Activated CD4-positive, alpha-beta T cell treated with anti-CD3 and anti-CD28 coated beads, Interleukin-2, amount 50 U/mL, for 24 hours (primary cell): ENCODE measurements around the gene MGLL.
"Not testable (repeated sequence)": the region's sequence is repeated elsewhere in the genome, so short reads cannot be mapped to it uniquely, and the experiment has no call there.

Source experiments
- DNase-seq, 2 donors: peaks; one replicate each; pipeline ENCODE4 v3.0.0-alpha.2; 2020; ENCODE audit warnings: low read depth in 1 of 2, low spot score in 1 of 2

Gene MGLL

DNA sequence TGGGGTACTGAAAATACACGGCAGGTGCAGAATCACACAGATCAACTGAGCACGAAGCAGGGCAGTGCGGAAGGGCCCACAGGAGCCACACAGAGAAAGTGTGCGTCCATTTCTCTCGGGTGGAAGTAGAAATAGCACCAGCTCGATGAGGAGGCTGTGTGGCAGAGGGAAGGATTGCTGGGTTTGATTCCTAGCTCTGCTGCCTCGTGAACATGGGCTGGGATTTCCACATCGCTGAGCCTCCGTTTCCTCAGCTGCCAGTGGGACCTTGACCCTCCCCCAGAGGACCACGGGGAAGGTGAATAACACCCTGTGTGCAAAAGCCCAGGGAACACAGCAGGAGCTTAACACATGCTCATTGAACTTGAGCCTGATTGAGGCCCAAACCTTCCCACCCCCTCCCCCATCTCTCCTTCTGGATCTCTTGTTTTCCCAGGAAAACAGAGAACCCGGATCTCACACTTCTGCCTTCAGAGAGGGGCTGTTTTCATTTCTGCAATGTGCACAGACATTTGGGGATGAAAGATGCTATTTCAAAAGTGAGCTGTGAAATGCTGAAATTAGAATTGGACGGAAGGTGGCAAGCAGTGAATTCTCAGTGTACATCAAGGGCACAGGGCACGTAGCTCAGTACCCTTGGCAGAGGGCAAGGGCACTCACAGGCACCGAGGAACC is 111.2 kb downstream of the MGLL start:
- DNase-seq: no peak

GRCh38 chr3:127710155-127710941 is 112.0 kb downstream of the MGLL start:
- DNase-seq: no peak

- no peak for DNase-seq
Observed at GRCh38 chr3:127709320-127710060, 112.8 kb downstream of the MGLL start.

DNA sequence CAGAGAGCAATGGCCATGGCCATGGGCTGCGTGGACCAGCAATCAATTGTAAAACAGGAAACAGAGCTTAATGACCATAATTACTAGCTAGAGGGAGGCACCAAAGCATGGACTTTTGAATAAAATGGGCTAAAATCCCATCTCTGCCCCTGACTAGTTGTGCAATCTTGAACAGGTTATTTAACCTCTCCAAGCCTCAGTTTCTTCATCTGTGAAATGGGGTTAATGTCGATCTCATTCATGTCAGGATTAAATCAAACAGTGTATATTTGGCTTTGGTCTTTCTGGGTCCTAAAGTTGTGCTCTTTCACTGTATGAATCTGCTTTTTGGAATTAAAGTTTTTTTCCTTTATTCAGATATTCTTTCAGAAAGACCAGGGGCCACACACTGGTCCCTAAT is 113.5 kb downstream of the MGLL start:
- no peak for DNase-seq

DNA sequence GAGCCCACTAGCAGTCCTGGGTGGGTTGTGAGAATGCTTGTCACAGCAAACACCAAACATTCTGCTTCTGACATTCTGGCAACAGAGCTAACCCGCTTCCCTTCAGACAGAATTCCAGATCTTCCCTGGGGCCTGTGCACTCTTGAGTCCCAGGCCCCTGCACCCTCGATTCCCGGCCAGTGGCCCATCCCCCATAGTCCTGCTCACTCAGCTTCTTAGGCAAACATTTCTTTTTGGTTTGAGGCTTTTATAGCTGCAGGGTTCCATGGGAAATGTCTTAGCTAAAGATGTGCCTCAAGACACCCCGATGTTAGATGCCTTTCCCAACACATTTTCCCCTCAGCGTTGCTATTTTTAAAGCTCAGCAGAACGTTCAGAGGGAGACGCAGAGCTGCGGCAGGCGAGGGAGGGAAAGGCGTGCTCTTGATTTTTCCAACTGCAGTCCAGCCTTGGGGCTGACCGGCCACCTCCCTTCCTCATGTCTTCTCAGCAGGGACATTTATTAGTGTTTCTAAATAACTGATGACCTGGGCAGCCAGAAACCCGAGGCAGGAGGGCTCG is 114.4 kb downstream of the MGLL start:
- no peak for DNase-seq

GRCh38 chr3:127706785-127707351 is 115.4 kb downstream of the MGLL start:
- no peak for DNase-seq

DNA sequence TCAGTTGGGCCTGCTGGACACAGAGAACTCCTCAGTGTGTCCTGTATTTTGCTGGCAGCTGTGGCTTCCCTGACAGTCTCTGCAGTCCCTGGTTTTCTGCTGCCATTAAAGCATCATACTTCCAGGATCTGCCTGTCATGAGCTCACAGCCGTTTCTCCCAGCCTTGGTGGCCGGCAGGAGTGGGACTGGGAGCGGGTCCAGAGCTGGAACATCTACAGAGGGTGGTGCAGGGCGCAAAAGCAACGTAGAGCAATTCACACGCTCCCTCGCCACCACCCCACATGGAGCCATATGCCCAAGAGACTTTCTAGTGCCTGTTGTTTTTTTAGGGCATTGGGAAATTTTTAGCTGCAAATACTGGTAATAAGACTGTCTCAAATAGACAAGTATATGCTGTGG is 116.0 kb downstream of the MGLL start:
- DNase-seq: no peak

- DNase-seq: not testable (repeated sequence)
Observed at GRCh38 chr3:127704840-127705239, 117.5 kb downstream of the MGLL start.

- DNase-seq: no peak
Observed at GRCh38 chr3:127702151-127702578, 120.2 kb downstream of the MGLL start.

DNA sequence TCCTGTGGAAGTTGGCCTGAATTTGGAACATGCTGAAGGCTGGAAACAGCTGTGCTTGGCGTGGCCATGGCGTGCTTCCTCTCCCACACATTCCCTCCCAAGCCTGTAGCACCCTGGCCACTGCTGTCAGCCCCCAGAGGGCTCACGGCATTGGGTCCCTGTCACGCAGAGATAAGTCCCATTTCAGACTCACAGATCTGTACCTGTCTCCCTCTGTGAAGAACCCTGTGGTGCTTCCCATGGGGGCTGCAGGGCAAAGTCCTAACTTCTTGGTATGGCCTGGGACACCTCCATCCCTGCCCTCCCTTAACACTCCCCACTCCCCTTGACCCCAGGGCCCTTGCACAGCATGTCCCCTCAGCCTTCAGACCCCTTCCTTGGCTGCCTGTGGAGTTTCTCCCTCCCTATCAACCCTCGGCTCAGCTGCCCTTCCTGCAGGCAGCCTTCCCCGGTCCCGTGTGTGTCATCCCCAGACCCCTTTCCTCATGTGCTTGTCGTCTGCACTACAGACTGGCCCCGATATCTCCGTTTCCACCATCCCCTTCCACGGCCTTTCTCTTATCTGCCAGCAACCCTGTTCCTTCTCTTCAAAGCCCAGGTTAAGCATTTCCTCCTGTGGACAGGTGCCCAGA is 120.9 kb downstream of the MGLL start:
- DNase-seq: no peak

DNA sequence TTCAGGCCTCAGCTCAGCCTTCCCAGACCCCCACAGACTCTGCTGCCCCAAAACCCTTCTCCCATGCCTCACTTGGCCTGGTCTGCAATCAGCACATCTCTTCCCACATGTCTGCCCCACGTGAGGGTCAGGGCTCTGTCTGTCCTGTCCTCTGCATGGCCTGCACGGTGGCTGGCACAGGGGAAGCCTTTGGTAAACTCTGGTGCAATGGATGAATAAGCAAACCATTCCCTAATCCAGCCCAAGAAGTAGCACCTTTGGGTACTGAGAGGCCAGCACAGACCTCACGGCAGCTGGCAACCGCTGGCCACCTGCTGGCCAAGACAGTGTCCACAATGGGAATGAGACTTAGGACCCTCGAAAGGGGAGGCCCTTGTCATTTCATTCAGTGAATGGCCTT is 121.9 kb downstream of the MGLL start:
- no peak for DNase-seq

GRCh38 chr3:127699416-127700300 is 122.7 kb downstream of the MGLL start:
- no peak for DNase-seq

- DNase-seq: no peak
Observed at GRCh38 chr3:127698691-127699415, 123.5 kb downstream of the MGLL start.

GRCh38 chr3:127698286-127698685 is 124.0 kb downstream of the MGLL start:
- no peak for DNase-seq

GRCh38 chr3:127697551-127698240 is 124.6 kb downstream of the MGLL start:
- DNase-seq: no peak

- no peak for DNase-seq
Observed at GRCh38 chr3:127694467-127695215, 127.7 kb downstream of the MGLL start.

- no peak for DNase-seq
Observed at GRCh38 chr3:127693336-127693843, 128.9 kb downstream of the MGLL start.
